ENCODE results near the gene SEPTIN8. TPM values are rescaled to one million over a fixed set of nuclear protein-coding genes. Genes with fewer than 3 reads are reported as not detected.

Gene SEPTIN8
- total RNA-seq, 2 donors from 2014 or later = 57.6 to 84.2 TPM

DNA sequence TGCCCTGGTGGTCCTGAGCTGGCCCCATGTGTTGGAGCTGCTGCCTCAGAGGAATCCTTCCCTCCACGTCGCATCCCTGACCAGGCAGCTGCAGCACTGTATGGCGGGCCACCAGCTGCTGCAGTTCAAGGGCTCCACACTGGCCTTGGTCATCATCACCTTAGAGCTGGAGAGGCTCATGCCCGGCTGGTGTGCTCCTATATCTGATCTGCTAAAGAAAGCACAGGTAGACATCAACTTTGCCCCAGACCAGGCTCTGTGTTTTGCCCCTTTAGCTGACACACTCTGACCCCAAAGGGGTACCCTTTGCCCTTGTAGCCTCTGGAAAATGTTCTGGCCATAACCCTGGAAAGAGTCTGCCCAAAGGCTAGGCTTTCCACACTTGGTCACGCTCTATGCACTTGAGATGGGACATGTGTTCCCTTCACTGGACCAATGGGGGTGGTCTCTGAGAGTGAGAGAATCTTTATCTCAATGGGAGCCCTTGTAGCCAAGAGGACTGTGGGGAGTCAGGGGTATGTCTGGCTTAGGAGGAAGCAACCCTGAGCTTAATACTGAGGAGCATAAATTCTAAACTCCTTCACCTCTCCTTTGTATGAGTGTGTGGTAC is 25.0 kb downstream of the SEPTIN8 start:
- Histone ChIP-seq H3K9ac (ENCODE audit: low read depth in 2 of 2, low read length in 2 of 2) (no peak overlapping the region), H3K4me1 (no peaks in the 10 kb centered on the region), H3K27ac (no peak overlapping the region), H3K27me3 (no peaks in the 10 kb centered on the region), H3K9me3 (no peaks in the 10 kb centered on the region), H3K4me3 (no peak overlapping the region), H3K36me3 (no peaks in the 10 kb centered on the region)
- TF ChIP-seq, protein P1, sequence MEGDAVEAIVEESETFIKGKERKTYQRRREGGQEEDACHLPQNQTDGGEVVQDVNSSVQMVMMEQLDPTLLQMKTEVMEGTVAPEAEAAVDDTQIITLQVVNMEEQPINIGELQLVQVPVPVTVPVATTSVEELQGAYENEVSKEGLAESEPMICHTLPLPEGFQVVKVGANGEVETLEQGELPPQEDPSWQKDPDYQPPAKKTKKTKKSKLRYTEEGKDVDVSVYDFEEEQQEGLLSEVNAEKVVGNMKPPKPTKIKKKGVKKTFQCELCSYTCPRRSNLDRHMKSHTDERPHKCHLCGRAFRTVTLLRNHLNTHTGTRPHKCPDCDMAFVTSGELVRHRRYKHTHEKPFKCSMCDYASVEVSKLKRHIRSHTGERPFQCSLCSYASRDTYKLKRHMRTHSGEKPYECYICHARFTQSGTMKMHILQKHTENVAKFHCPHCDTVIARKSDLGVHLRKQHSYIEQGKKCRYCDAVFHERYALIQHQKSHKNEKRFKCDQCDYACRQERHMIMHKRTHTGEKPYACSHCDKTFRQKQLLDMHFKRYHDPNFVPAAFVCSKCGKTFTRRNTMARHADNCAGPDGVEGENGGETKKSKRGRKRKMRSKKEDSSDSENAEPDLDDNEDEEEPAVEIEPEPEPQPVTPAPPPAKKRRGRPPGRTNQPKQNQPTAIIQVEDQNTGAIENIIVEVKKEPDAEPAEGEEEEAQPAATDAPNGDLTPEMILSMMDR (IDR thresholded peaks at IDR 0.05) = no peak
- intact Hi-C loops (cut with DNase I) = loop anchor here (5.0 kb wide), 1 partner anchor 70 kb away; no protein-coding TSS in a partner anchor
- no peak for DNase-seq

DNA sequence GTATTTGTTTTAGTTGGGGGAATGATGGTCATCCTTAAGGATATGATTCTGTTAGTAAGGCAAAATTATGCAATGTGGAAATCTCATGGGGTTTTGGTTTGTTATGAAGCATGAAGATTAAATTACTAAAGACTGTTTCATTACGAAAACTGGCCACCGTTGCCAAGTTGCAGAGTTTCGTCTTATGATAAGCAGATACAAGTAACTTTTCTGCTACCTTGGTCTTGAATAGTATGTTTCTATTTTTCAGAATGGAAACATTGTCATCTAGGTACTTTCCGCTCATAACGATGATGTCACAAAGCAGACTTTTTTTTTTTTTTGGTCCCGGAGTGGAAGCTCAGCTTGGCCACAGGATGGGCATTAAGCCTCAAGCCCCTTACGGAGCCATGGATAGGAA is 25.6 kb downstream of the SEPTIN8 start:
- TF ChIP-seq, protein P1 (IDR thresholded peaks at IDR 0.05) = no peak
- no peak overlapping the region for H3K9ac ChIP-seq (ENCODE audit: low read depth in 2 of 2, low read length in 2 of 2)
- no peak for DNase-seq
- H3K36me3 ChIP-seq = no peaks in the 10 kb centered on the region
- H3K27ac ChIP-seq = no peak overlapping the region
- H3K9me3 ChIP-seq = no peaks in the 10 kb centered on the region
- no peaks in the 10 kb centered on the region for H3K27me3 ChIP-seq
- H3K4me1 ChIP-seq = no peaks in the 10 kb centered on the region
- intact Hi-C loops (cut with DNase I) = loop anchor here (5.0 kb wide), 1 partner anchor 71 kb away; no protein-coding TSS in a partner anchor
- no peak overlapping the region for H3K4me3 ChIP-seq

DNA sequence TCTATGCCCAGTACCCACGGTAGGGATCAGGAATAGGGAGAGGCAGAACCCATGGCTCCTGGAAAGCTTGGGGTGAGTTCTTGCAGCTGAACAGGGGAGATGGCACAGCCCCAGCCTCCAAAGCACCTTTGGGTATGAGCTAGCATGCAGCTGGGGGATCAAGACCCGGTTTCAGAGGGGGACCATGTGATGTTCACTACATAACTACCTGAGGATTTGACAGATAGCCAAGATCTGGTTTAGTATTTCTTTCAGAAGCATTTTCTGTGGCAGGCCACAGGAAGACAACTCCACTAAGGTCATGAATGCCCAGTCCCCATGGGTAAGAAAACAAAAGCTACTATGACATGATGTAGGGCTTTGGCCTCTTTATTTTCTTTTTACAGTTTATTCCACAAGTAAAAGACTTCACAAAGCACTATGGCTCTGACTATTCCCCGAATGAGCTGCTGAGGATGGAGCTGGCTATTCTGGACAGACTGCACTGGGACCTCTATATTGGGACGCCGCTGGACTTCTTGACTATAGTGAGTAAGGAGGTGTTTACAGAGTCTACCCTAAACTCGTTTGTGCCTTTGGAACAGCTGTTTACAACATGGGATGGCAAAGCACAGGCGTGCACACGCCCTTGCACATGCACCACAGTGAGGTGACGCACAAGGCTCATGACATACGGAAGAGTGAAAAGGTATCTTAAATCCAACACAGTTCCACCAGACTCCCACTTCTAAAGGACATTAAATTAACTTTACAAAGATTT is 26.4 kb downstream of the SEPTIN8 start:
- Histone ChIP-seq H3K9me3 (no peaks in the 10 kb centered on the region), H3K36me3 (no peaks in the 10 kb centered on the region), H3K4me3 (no peak overlapping the region), H3K9ac (ENCODE audit: low read depth in 2 of 2, low read length in 2 of 2) (no peak overlapping the region), H3K4me1 (no peaks in the 10 kb centered on the region), H3K27ac (no peak overlapping the region), H3K27me3 (no peaks in the 10 kb centered on the region)
- intact Hi-C loops (cut with DNase I) = loop anchor here (5.0 kb wide), 1 partner anchor 72 kb away; no protein-coding TSS in a partner anchor
- TF ChIP-seq, protein P1 (IDR thresholded peaks at IDR 0.05) = no peak
- DNase-seq = no peak

- no peaks in the 10 kb centered on the region for H3K36me3 ChIP-seq
- H3K9ac ChIP-seq (ENCODE audit: low read depth in 2 of 2, low read length in 2 of 2) = no peak overlapping the region
- no peak overlapping the region for H3K4me3 ChIP-seq
- no peaks in the 10 kb centered on the region for H3K4me1 ChIP-seq
- H3K27ac ChIP-seq = no peak overlapping the region
- H3K27me3 ChIP-seq = no peaks in the 10 kb centered on the region
- H3K9me3 ChIP-seq = no peaks in the 10 kb centered on the region
- no peak for DNase-seq
- intact Hi-C loops (cut with DNase I) = no loop called here
- TF ChIP-seq, protein P1 (IDR thresholded peaks at IDR 0.05) = no peak
These were observed 27.5 kb downstream of the SEPTIN8 start for GRCh38 chr5:132749506-132749905.

- H3K9ac ChIP-seq (ENCODE audit: low read depth in 2 of 2, low read length in 2 of 2) = no peak overlapping the region
- no peaks in the 10 kb centered on the region for H3K27me3 ChIP-seq
- no peak overlapping the region for H3K27ac ChIP-seq
- TF ChIP-seq, protein P1 (IDR thresholded peaks at IDR 0.05) = no peak
- no peaks in the 10 kb centered on the region for H3K9me3 ChIP-seq
- H3K4me3 ChIP-seq = no peak overlapping the region
- H3K36me3 ChIP-seq = no peaks in the 10 kb centered on the region
- intact Hi-C loops (cut with DNase I) = no loop called here
- no peaks in the 10 kb centered on the region for H3K4me1 ChIP-seq
- DNase-seq = no peak
These were observed 28.5 kb downstream of the SEPTIN8 start for GRCh38 chr5:132748522-132749000.
